ENCODE results near the gene OR51E1.

Gene OR51E1

GRCh38 chr11:4672470-4672869, 28.7 kb downstream of the OR51E1 start:
- H3K27me3 ChIP-seq (ENCODE audit: low read length): no peaks in the 10 kb centered on the region
- H3K4me2 ChIP-seq (ENCODE audit: low read depth, low read length, poor library complexity, severe bottlenecking): no peak overlapping the region

GRCh38 chr11:4673781-4674180, 30.0 kb downstream of the OR51E1 start:
- no peaks in the 10 kb centered on the region for H3K79me2 ChIP-seq (ENCODE audit: insufficient read depth, low read length)
- H3K27ac ChIP-seq (ENCODE audit: low read depth, low read length): no peak overlapping the region
- H3K4me2 ChIP-seq (ENCODE audit: low read depth, low read length, poor library complexity, severe bottlenecking): no peak overlapping the region
- H3K9me3 ChIP-seq (ENCODE audit: insufficient read depth, low read length): no peaks in the 10 kb centered on the region
- H3K4me3 ChIP-seq (ENCODE audit: insufficient read depth, low read length, poor library complexity, severe bottlenecking): no peak overlapping the region
- TF ChIP-seq EZH2phosphoT487 (conservative IDR thresholded peaks at IDR 0.05; ENCODE audit: low read length): no peak
- TF ChIP-seq CTCF (IDR thresholded peaks at IDR 0.05; ENCODE audit: insufficient read depth, low read length, poor library complexity, severe bottlenecking): no peak
- no peaks in the 10 kb centered on the region for H3K27me3 ChIP-seq (ENCODE audit: low read length)
- no peaks in the 10 kb centered on the region for H3K9me2 ChIP-seq (replicated peaks; ENCODE audit: insufficient read depth, low read length)
- no peak overlapping the region for H2AFZ ChIP-seq (ENCODE audit: low read depth, low read length, severe bottlenecking)
- no peaks in the 10 kb centered on the region for H3K36me3 ChIP-seq (ENCODE audit: low read length)
- no peaks in the 10 kb centered on the region for H3F3A ChIP-seq (ENCODE audit: insufficient read depth)
- no peaks in the 10 kb centered on the region for H4K20me1 ChIP-seq (ENCODE audit: low read depth, low read length)
- no peak overlapping the region for H3K9ac ChIP-seq (ENCODE audit: low read length)

More at GRCh38 chr11:4672470-4672869, 28.7 kb downstream of the OR51E1 start:
- Histone ChIP-seq H4K20me1 (ENCODE audit: low read depth, low read length) (no peaks in the 10 kb centered on the region), H2AFZ (ENCODE audit: low read depth, low read length, severe bottlenecking) (no peak overlapping the region), H3K4me3 (ENCODE audit: insufficient read depth, low read length, poor library complexity, severe bottlenecking) (no peak overlapping the region), H3K36me3 (ENCODE audit: low read length) (no peaks in the 10 kb centered on the region), H3F3A (ENCODE audit: insufficient read depth) (no peaks in the 10 kb centered on the region), H3K79me2 (ENCODE audit: insufficient read depth, low read length) (no peaks in the 10 kb centered on the region), H3K9me2 (replicated peaks; ENCODE audit: insufficient read depth, low read length) (no peaks in the 10 kb centered on the region), H3K27ac (ENCODE audit: low read depth, low read length) (no peak overlapping the region), H3K9ac (ENCODE audit: low read length) (no peak overlapping the region), H3K9me3 (ENCODE audit: insufficient read depth, low read length) (no peaks in the 10 kb centered on the region)
- no peak for TF ChIP-seq EZH2phosphoT487 (conservative IDR thresholded peaks at IDR 0.05; ENCODE audit: low read length)
- TF ChIP-seq CTCF (IDR thresholded peaks at IDR 0.05; ENCODE audit: insufficient read depth, low read length, poor library complexity, severe bottlenecking): no peak

GRCh38 chr11:4677948-4678347, 34.2 kb downstream of the OR51E1 start:
- Histone ChIP-seq H2AFZ (ENCODE audit: low read depth, low read length, severe bottlenecking) (no peak overlapping the region), H3K79me2 (ENCODE audit: insufficient read depth, low read length) (no peaks in the 10 kb centered on the region), H3K27me3 (ENCODE audit: low read length) (no peaks in the 10 kb centered on the region), H3K27ac (ENCODE audit: low read depth, low read length) (no peak overlapping the region), H4K20me1 (ENCODE audit: low read depth, low read length) (no peaks in the 10 kb centered on the region), H3K9me2 (replicated peaks; ENCODE audit: insufficient read depth, low read length) (no peaks in the 10 kb centered on the region), H3K4me3 (ENCODE audit: insufficient read depth, low read length, poor library complexity, severe bottlenecking) (no peak overlapping the region), H3K36me3 (ENCODE audit: low read length) (no peaks in the 10 kb centered on the region), H3F3A (ENCODE audit: insufficient read depth) (no peaks in the 10 kb centered on the region), H3K4me2 (ENCODE audit: low read depth, low read length, poor library complexity, severe bottlenecking) (no peak overlapping the region), H3K9me3 (ENCODE audit: insufficient read depth, low read length) (no peaks in the 10 kb centered on the region), H3K9ac (ENCODE audit: low read length) (no peak overlapping the region)
- TF ChIP-seq EZH2phosphoT487 (conservative IDR thresholded peaks at IDR 0.05; ENCODE audit: low read length): no peak
- TF ChIP-seq CTCF (IDR thresholded peaks at IDR 0.05; ENCODE audit: insufficient read depth, low read length, poor library complexity, severe bottlenecking): no peak
